Breast epithelium (tissue), 3 donors: Measurements from ENCODE around the gene CCDC12.

ENCODE experiments used
- POLR2AphosphoS5 ChIP-seq, 3 donors: sonication (generic); formaldehyde crosslinking; IDR thresholded peaks; one replicate each; pipeline ENCODE4 v1.6.1; 2017; ENCODE audit warnings: antibody characterized with exemption in 3 of 3
- TF ChIP-seq, protein P1 (sequence below), 3 donors: fragments of 450-650 bp; IDR thresholded peaks; one replicate each; pipeline ENCODE4 v1.5.1; 2016 to 2017; ENCODE audit warnings: antibody characterized with exemption in 3 of 3, mild to moderate bottlenecking in 3 of 3, moderate library complexity in 3 of 3

GRCh38 chr3:46900007-46900292, 76.6 kb downstream of the CCDC12 start:
- TF ChIP-seq POLR2AphosphoS5 (IDR thresholded peaks at IDR 0.05), result no peak
- TF ChIP-seq, protein P1, sequence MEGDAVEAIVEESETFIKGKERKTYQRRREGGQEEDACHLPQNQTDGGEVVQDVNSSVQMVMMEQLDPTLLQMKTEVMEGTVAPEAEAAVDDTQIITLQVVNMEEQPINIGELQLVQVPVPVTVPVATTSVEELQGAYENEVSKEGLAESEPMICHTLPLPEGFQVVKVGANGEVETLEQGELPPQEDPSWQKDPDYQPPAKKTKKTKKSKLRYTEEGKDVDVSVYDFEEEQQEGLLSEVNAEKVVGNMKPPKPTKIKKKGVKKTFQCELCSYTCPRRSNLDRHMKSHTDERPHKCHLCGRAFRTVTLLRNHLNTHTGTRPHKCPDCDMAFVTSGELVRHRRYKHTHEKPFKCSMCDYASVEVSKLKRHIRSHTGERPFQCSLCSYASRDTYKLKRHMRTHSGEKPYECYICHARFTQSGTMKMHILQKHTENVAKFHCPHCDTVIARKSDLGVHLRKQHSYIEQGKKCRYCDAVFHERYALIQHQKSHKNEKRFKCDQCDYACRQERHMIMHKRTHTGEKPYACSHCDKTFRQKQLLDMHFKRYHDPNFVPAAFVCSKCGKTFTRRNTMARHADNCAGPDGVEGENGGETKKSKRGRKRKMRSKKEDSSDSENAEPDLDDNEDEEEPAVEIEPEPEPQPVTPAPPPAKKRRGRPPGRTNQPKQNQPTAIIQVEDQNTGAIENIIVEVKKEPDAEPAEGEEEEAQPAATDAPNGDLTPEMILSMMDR (IDR thresholded peaks at IDR 0.05), result no peak
